Astrocyte (in vitro differentiated cells and primary cell): ENCODE measurements around the gene ZBTB18.

Experiments
- CTCF ChIP-seq: IDR thresholded peaks from 2 replicates; pipeline ENCODE4 v1.5.1; 2011; ENCODE audit warnings: low read depth, mild to moderate bottlenecking, inconsistent platforms, low read length, moderate library complexity; ENCODE audit not compliant: insufficient read depth
- EZH2 ChIP-seq: IDR thresholded peaks from 2 replicates; pipeline ENCODE4 v1.6.1; 2012; ENCODE audit warnings: mild to moderate bottlenecking, low read length, inconsistent platforms; ENCODE audit not compliant: insufficient read depth

DNA sequence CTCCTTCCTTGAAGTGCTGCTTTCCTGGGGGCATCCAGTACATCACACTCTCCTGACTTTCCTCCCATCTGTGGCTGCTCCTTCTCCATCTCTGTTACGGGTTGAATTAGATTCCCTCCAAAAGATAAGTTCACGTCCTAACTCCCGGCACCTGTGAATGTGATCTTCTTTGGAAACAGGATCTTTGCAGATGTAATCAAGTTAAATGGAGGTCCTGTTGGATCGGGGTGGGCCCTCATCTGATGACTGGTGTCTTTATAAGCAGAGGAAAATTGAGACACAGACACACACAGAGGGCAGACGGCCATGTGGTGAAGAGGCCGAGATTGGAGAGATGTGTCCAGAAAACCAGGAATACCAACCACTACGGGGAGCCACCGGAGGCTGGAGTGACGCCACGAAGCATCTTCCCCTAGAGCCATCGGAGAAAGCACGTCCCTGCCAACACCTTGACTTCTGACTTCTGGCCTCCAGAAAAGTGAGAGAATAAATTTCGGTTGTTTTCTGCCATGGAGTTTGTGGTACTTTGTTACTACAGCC, 36.0 kb downstream of the ZBTB18 start:
- TF ChIP-seq CTCF (no peak), EZH2 (no peak)
